CD4-positive, alpha-beta T cell treated with Interleukin-10 for 1 hour (primary cell): ENCODE data around the gene DOCK3.
"Not testable (repeated sequence)": the region's sequence is repeated elsewhere in the genome, so short reads cannot be mapped to it uniquely, and the experiment has no call there.

Experiments used
- DNase-seq: peaks from one replicate; pipeline ENCODE4 v3.0.0-alpha.2; 2020

Gene DOCK3

GRCh38 chr3:50913260-50913659 lies 238.5 kb downstream of the DOCK3 start:
- no peak for DNase-seq

- not testable (repeated sequence) for DNase-seq
Observed at GRCh38 chr3:50922071-50922470, 247.3 kb downstream of the DOCK3 start.

GRCh38 chr3:50923955-50924354 lies 249.2 kb downstream of the DOCK3 start:
- DNase-seq, result no peak

DNA sequence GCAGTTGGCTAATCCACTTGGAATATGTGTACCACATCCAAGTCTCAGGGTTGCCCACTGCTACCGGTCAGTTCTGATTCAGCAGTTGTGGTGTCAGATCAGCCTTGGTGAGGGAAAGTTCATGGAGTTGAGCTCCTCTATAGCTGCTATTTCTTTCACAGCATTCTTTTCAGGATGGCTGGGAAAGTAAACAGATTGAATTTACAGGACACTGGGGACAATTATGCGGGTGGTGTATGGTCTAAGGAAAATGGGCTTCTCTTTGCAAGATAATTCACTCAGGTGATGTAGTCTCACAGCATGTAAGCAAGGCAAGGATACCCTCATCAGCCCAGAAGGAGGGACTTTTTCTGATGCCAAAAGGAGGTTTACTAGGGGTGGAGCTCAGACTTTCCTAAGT lies 249.9 kb downstream of the DOCK3 start:
- DNase-seq, result no peak

DNA sequence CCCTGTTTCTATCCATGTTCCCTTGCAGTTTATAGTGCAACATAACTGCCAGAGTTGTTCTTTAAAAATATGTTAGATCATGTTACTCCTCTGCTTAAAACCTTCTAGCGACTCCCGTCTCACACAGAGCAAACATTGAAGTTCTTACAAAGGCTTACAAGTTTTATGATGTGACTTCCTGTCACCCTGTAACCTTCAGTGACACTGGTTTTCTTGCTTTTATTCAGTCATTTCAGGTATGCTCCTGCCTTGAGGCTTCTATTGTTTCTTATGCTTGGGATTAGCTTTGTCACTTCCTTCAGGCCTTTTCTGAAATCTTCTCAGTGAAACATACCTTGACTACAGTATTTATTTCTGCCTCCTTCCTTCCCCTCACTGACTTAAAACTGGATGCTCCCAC lies 252.1 kb downstream of the DOCK3 start:
- no peak for DNase-seq

- DNase-seq, result no peak
Observed at GRCh38 chr3:50930371-50931208, 255.9 kb downstream of the DOCK3 start.

DNA sequence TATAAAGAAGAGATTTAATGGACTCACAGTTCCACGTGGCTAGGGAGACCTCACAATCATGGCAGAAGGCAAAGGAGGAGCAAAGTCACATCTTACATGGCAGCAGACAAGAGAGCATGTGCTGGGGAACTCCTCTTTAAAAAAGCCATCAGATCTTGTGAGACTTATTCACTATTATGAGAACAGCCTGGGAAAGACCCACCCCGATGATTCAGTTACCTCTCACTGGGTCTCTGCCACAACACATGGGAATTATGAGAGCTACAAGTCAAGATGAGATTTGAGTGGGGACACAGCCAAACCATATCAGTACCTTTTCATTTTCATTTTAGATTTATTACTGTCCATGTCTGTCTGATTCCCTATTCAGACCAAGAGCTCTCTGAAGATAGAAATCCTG lies 258.2 kb downstream of the DOCK3 start:
- DNase-seq, result not testable (repeated sequence)

DNA sequence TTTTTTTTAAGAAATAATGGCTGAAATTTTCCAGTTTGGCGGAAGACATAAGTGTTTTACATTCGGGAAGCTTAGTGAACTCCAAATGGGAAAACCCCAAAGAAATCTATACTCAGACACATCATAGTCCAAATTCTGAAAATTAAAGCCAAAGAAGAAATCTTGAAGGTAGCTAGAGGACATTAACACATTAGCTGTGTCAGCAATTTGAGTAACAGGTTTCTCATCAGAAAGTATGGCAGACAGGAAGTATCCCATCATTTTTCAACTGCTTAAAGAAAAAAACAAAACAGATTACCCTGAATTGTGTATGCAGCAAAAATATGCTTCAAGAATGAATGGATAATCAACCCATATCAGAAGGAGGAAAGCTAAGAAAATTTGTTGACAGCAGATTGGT lies 261.7 kb downstream of the DOCK3 start:
- no peak for DNase-seq

- DNase-seq, result no peak
Observed at GRCh38 chr3:50947419-50947818, 272.7 kb downstream of the DOCK3 start.

DNA sequence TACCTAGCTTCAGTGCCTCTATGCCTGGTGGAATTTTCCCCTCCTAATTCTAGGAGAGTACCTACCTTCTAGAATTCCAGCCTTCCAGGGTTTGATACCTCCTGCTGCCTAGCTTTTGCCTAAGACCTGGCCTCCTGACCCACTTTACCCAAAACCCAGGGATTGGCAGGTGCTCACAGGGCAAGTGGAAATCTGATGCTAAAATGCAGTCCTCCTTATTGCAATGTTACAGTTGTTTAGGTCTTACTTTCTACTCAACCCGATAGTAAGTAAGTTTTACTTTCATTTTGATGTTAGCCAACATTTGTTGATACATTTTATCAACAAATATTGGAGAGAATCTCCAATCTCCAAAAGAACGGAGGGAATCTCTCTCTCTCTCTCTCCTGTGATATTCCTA lies 275.9 kb downstream of the DOCK3 start:
- DNase-seq, result no peak

- DNase-seq, result no peak
Observed at GRCh38 chr3:50953825-50954414, 279.2 kb downstream of the DOCK3 start.

DNA sequence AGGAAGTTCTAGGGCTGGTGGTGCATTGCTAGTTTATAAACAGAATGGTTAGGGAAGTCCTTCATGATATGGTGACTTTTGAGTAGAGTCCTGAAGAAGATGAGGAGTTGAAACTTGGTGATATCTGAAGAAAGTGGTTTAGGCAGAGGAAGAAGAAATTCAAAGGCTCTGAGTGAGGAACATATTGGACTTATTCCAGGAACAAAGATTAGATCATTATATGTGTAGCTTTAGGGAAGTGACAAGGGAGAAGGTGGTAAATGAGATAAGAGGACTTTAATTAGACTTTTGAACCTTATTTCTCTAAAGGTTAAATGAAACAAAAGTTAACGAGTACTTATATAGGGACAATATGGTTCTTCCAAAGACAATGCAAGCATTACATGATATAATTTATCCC lies 286.7 kb downstream of the DOCK3 start:
- DNase-seq, result no peak

- peak; percentile 83 for DNase-seq
Observed at GRCh38 chr3:50971487-50971924, 296.8 kb downstream of the DOCK3 start.

DNA sequence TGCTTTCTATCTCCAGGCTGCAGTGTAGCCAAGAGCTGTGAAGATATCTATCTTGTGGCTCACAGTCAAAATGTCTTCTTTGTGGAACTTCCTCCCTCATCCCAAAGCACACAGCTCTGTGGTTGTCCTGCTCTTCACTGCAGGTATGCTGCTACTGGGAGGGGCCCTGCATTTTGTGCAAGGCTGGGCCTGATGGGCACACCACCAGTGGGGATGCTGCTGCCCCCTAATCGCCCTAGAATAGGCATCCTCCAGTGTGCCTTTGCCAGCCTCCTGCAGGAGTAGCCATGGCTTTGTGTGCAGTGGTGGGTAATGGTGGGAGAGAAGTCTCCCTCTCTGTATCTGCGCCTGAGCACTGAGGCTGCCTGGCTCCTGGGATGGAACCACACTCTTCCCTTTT lies 297.3 kb downstream of the DOCK3 start:
- no peak for DNase-seq

GRCh38 chr3:50978586-50978985 lies 303.9 kb downstream of the DOCK3 start:
- not testable (repeated sequence) for DNase-seq

DNA sequence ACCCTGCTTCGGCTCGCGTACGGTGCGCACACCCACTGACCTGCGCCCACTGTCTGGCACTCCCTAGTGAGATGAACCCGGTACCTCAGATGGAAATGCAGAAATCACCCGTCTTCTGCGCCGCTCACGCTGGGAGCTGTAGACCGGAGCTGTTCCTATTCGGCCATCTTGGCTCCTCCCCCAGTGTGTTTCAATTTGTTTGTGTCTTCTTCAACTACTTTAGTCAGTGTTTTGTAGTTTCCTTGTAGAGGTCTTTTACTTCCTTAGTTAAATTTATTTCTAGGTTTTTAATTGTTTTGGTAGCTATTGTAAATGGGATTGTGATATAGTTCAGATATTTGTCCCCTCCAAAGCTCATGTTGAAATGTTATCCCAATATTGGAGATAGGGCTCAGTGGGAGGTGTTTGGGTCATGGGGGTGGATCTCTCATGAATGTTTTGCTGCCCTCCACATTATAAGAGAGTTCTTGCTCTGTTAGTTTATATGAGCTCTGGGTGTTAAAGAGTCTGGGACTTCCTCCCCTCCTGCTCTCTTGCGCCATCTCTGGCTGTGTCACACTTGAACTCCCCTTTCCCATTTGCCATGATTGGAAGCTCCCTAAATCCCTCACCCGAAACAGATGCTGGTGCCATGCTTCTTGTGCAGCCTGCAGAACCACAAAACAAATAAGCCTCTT lies 304.4 kb downstream of the DOCK3 start:
- DNase-seq, result no peak

GRCh38 chr3:50982540-50983325 lies 308.0 kb downstream of the DOCK3 start:
- DNase-seq, result no peak

DNA sequence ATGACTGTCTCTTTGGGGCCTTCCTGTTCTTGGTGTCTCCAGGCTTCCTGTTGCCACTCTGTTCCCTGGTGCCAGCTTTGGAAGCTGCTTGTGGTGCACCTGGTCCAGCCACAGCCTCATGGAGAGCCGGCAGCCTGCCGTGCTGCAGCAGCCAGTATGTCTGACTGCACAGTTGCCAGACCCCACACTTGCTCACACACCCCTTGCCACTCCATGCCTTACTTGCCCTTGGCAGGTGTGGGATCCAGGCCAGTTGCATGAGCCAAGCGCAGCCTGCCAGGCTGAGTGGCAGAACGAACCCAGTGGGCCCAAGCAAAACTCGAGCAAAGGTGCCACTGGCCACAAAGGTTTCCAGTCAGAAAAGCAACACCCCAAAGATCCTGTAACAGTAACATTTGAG lies 309.2 kb downstream of the DOCK3 start:
- DNase-seq, result no peak

DNA sequence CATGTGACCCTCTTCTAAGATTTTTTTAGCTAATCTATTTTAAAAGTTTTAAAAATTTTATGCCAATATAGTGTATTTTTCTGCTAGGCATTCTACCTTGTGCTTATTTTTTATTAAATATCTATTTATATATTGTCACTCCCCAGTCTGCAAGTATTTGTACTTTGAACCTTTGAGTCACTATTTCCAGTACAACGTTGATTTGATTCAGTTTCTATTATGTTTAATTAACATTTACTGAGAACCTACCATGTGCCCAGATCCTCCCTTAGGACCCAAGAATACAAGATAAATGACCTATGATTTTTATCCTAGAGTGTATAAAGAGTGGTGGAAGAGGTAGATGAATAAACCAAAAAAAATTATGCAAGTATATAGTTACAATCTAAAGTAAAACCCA lies 311.2 kb downstream of the DOCK3 start:
- no peak for DNase-seq

GRCh38 chr3:50986726-50987125 lies 312.0 kb downstream of the DOCK3 start:
- no peak for DNase-seq

DNA sequence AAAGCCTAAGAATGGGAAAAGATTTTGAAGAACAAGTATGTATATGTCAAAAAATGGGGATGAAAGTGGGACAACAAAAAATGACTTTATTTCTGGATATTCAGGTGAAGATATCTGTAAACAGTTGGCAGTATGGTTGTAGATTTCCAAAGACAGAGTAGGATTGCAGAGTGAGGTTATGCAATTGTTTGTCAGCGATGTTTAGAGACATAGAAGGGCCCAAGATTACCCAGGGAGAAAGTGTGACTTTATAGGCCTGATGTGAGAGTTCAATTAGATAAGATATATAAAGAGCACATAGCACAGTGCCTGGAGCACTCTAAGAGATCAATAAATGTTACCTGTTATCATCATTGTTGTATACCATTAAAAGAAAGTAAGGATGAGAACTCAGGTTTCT lies 319.8 kb downstream of the DOCK3 start:
- DNase-seq, result no peak

- no peak for DNase-seq
Observed at GRCh38 chr3:50995085-50995824, 320.5 kb downstream of the DOCK3 start.
